NCI-H2196 treated with DMSO at 0.1 percent for 48 hours (cell line): ENCODE results near the gene SSTR1.
"Not testable (repeated sequence)": the region's sequence is repeated elsewhere in the genome, so short reads cannot be mapped to it uniquely, and the experiment has no call there.

Experiments
- DNase-seq: peaks from one replicate; lab custom pipeline; 2025; ENCODE audit not compliant: unreplicated experiment; lab: John Stamatoyannopoulos, UW

The SSTR1 gene

GRCh38 chr14:38207736-38208617, at the start of gene SSTR1:
Gene SSTR1, plus strand, starts transcription at chr14:38207904. Its CDS starts 1,486 bp downstream, at chr14:38209390.
- no peak for DNase-seq

- no peak for DNase-seq
These were observed 49.2 kb upstream of the SSTR1 start for GRCh38 chr14:38158468-38158867.

GRCh38 chr14:38168416-38168815, 39.3 kb upstream of the SSTR1 start:
- DNase-seq: no peak

GRCh38 chr14:38171197-38171596, 36.5 kb upstream of the SSTR1 start:
- no peak for DNase-seq

- no peak for DNase-seq
These were observed 33.0 kb upstream of the SSTR1 start for GRCh38 chr14:38174711-38175110.

GRCh38 chr14:38175658-38176057, 32.0 kb upstream of the SSTR1 start:
- no peak for DNase-seq

- DNase-seq: no peak
These were observed 31.3 kb upstream of the SSTR1 start for GRCh38 chr14:38176379-38176778.

GRCh38 chr14:38184132-38184531, 23.6 kb upstream of the SSTR1 start:
- DNase-seq: no peak

GRCh38 chr14:38185671-38186070, 22.0 kb upstream of the SSTR1 start:
- no peak for DNase-seq

GRCh38 chr14:38186216-38186615, 21.5 kb upstream of the SSTR1 start:
- no peak for DNase-seq

- no peak for DNase-seq
These were observed 20.2 kb upstream of the SSTR1 start for GRCh38 chr14:38187528-38187927.

GRCh38 chr14:38189930-38190726, 17.6 kb upstream of the SSTR1 start:
- DNase-seq: no peak

- not testable (repeated sequence) for DNase-seq
These were observed 16.9 kb upstream of the SSTR1 start for GRCh38 chr14:38190846-38191245.

- not testable (repeated sequence) for DNase-seq
These were observed 16.2 kb upstream of the SSTR1 start for GRCh38 chr14:38191491-38191890.

- no peak for DNase-seq
These were observed 10.5 kb upstream of the SSTR1 start for GRCh38 chr14:38197001-38197783.

- DNase-seq: no peak
These were observed 9.8 kb upstream of the SSTR1 start for GRCh38 chr14:38197784-38198335.

GRCh38 chr14:38198425-38198824, 9.3 kb upstream of the SSTR1 start:
- no peak for DNase-seq

GRCh38 chr14:38199076-38199475, 8.6 kb upstream of the SSTR1 start:
- DNase-seq: no peak

- no peak for DNase-seq
These were observed 8.0 kb upstream of the SSTR1 start for GRCh38 chr14:38199739-38200138.

- no peak for DNase-seq
These were observed 6.4 kb upstream of the SSTR1 start for GRCh38 chr14:38201137-38201828.
